Endothelial cell of umbilical vein (primary cell): ENCODE results near the gene TMEM121. TPM values are rescaled to one million over a fixed set of nuclear protein-coding genes. Genes with fewer than 3 reads are reported as not detected.

Source experiments
- BruUV-seq: library from RNA; stranded (reverse); fragments of 400-500 nt; replicated peaks from 2 replicates; lab custom pipeline; 2021; lab: Mats Ljungman, UMichigan
- CTCF ChIA-PET: fragments of 300-600, 350-600 bp; sonication (Branson Sonifier 250); formaldehyde crosslinking; loops from one replicate; lab custom pipeline; 2021; ENCODE audit warnings: antibody characterized with exemption, inconsistent platforms; lab: Charles Lee
- POLR2A ChIA-PET: fragments of 300-600, 350-600 bp; sonication (Branson Sonifier 250); formaldehyde crosslinking; loops from one replicate; lab custom pipeline; 2021; ENCODE audit warnings: antibody characterized with exemption, inconsistent platforms; lab: Charles Lee
- DNase-seq: peaks from one replicate; pipeline ENCODE4 v3.0.0-alpha.2; 2011; ENCODE audit warnings: low read depth, low spot score
- FAIRE-seq: peaks from 2 replicates; lab custom pipeline; 2011; peaks lifted over from hg19 to GRCh38; lab: Jason Lieb, UNC
- H2AFZ ChIP-seq: 2 replicates; pipeline ENCODE4 v1.6.0; 2012; ENCODE audit warnings: low read depth, low read length, control low read depth, inconsistent platforms
- H3K27ac ChIP-seq: 2 replicates; pipeline ENCODE4 v1.5.1; 2011; ENCODE audit warnings: low read depth, mild to moderate bottlenecking, control low read depth, low read length, moderate library complexity; ENCODE audit not compliant: insufficient read depth
- H3K27me3 ChIP-seq, 2 experiments: 2 replicates each; pipeline versions ENCODE4 v1.6.0 to v1.6.1; 2011; ENCODE audit warnings: low read length in 2 of 2, mixed read lengths in 1 of 2; ENCODE audit not compliant: control insufficient read depth in 2 of 2, insufficient read depth in 2 of 2
- H3K36me3 ChIP-seq, 2 experiments: 2 replicates in 1 of 2; 3 replicates in 1 of 2; pipeline ENCODE4 v1.5.1; 2011; ENCODE audit warnings: low read length in 2 of 2, mild to moderate bottlenecking in 1 of 2, moderate library complexity in 1 of 2; ENCODE audit not compliant: control insufficient read depth in 2 of 2, insufficient read depth in 2 of 2; ENCODE audit errors: extremely low read depth in 1 of 2
- H3K4me1 ChIP-seq: 3 replicates; pipeline ENCODE4 v1.5.1; 2011; ENCODE audit warnings: mild to moderate bottlenecking, low read length; ENCODE audit not compliant: control insufficient read depth, insufficient read depth; ENCODE audit errors: extremely low read depth
- H3K4me2 ChIP-seq: 2 replicates; pipeline ENCODE4 v1.6.1; 2011; ENCODE audit warnings: low read length, control low read depth, mixed read lengths; ENCODE audit not compliant: insufficient read depth
- H3K4me3 ChIP-seq, 3 experiments: fragments of 200-600 bp in 1 of 3; sonication (generic), shearing (Covaris generic) in 1 of 3; replicated peaks in 1 of 3; 2 replicates each; pipeline ENCODE4 v1.5.1; 2011 to 2016; ENCODE audit warnings: control low read depth in 3 of 3, low read length in 3 of 3, mild to moderate bottlenecking in 2 of 3, inconsistent platforms in 1 of 3, low read depth in 1 of 3, moderate library complexity in 1 of 3; ENCODE audit not compliant: insufficient read depth in 1 of 3
- H3K79me2 ChIP-seq: 2 replicates; pipeline ENCODE4 v1.6.0; 2012; ENCODE audit warnings: low read length, inconsistent platforms; ENCODE audit not compliant: control insufficient read depth, insufficient read depth
- H3K9ac ChIP-seq: replicated peaks from 2 replicates; pipeline ENCODE3; 2011; ENCODE audit warnings: low read length, control low read depth; ENCODE audit not compliant: insufficient read depth; ENCODE audit errors: extremely low read depth
- H3K9me1 ChIP-seq: replicated peaks from 3 replicates; pipeline ENCODE4 v1.6.0; 2011; ENCODE audit warnings: mild to moderate bottlenecking, low read length; ENCODE audit not compliant: control insufficient read depth, insufficient read depth; ENCODE audit errors: extremely low read depth
- H3K9me3 ChIP-seq: replicated peaks from 2 replicates; pipeline ENCODE4 v1.5.1; 2012; ENCODE audit warnings: low read length, inconsistent platforms; ENCODE audit not compliant: control insufficient read depth, insufficient read depth
- H4K20me1 ChIP-seq: replicated peaks from 2 replicates; pipeline ENCODE3; 2011; ENCODE audit warnings: mild to moderate bottlenecking, low read length; ENCODE audit not compliant: control insufficient read depth, insufficient read depth; ENCODE audit errors: extremely low read depth
- CTCF ChIP-seq, 2 donors: IDR thresholded peaks; 1 replicate in 1 of 2; 2 replicates in 1 of 2; pipeline ENCODE4 v1.5.1; 2011; ENCODE audit warnings: low read length in 2 of 2, mild to moderate bottlenecking in 2 of 2, moderate library complexity in 2 of 2, control low read depth in 1 of 2, inconsistent platforms in 1 of 2, low read depth in 1 of 2; ENCODE audit not compliant: insufficient read depth in 1 of 2; ENCODE audit errors: extremely low read depth in 1 of 2
- EZH2 ChIP-seq: IDR thresholded peaks from 2 replicates; pipeline ENCODE4 v1.6.1; 2012; ENCODE audit warnings: borderline replicate concordance, low read depth, mild to moderate bottlenecking, moderate library complexity, low read length, inconsistent platforms; ENCODE audit not compliant: severe bottlenecking
- FOS ChIP-seq: IDR thresholded peaks from 2 replicates; pipeline ENCODE4 v1.6.1; 2011; ENCODE audit warnings: mild to moderate bottlenecking, low read length, moderate library complexity, borderline replicate concordance; ENCODE audit not compliant: insufficient read depth
- GATA2 ChIP-seq: IDR thresholded peaks from 2 replicates; pipeline ENCODE4 v1.7.0; 2011; ENCODE audit warnings: low read depth, mild to moderate bottlenecking, moderate library complexity, mixed read lengths, low read length; ENCODE audit not compliant: insufficient read length, insufficient read depth
- JUN ChIP-seq: IDR thresholded peaks from 2 replicates; pipeline ENCODE4 v1.6.1; 2011; ENCODE audit warnings: borderline replicate concordance, low read depth; ENCODE audit not compliant: insufficient read length, insufficient read depth
- MAX ChIP-seq: IDR thresholded peaks from 2 replicates; pipeline ENCODE4 v1.6.1; 2011; ENCODE audit not compliant: insufficient read depth, insufficient read length
- MYC ChIP-seq: IDR thresholded peaks from one replicate; pipeline ENCODE4 v1.6.1; 2011; ENCODE audit warnings: mild to moderate bottlenecking, low read depth, low read length
- POLR2A ChIP-seq: IDR thresholded peaks from 2 replicates; pipeline ENCODE4 v1.6.1; 2012; ENCODE audit warnings: low read depth, mild to moderate bottlenecking, control low read depth, low read length
- POLR2AphosphoS5 ChIP-seq: IDR thresholded peaks from 2 replicates; pipeline ENCODE4 v1.6.1; 2012; ENCODE audit warnings: low read depth, mild to moderate bottlenecking, control low read depth, low read length, moderate library complexity; ENCODE audit not compliant: insufficient read depth
- dilution Hi-C: fragments of 300-500 bp; cut with MboI; formaldehyde crosslinking; loops from one replicate; pipeline ENCODE4 v1.15.0; 2019; ENCODE audit warnings: low sequenced_read_pairs; ENCODE audit not compliant: extremely low pct_ligation_motif_present
- intact Hi-C: fragments of 100-400 bp; cut with micrococcal nuclease; formaldehyde crosslinking; loops from one replicate; pipeline ENCODE4 v1.10.0; 2022
- polyA plus RNA-seq, 4 experiments: library from polyadenylated mRNA; depleted of rRNA in 3 of 4; stranded (reverse) in 3 of 4; unstranded in 1 of 4; fragments of >200 nt; gene quantifications; 2 replicates each; pipeline versions ENCODE4 v1.2.1 to v1.2.3, GENCODE V29; 2011 to 2012; ENCODE audit warnings: missing spikeins in 1 of 4
- total RNA-seq: library from RNA; stranded (reverse); gene quantifications from 2 replicates; pipeline ENCODE4 v1.2.3, GENCODE V29; 2021

The TMEM121 gene
- total and polyA plus RNA-seq, 2 donors (not counting 3 experiments of a cell fraction or from before 2014, with no cell fraction given) = 4.8 to 7.7 TPM

GRCh38 chr14:105489542-105490266, 36.7 kb upstream of the TMEM121 start:
- Histone ChIP-seq H3K27me3 (peaks cover 0 to 12% of the 10 kb centered on the region in 2 experiments), H3K79me2 (peaks cover 3% of the 10 kb centered on the region), H3K4me1 (peaks cover 2% of the 10 kb centered on the region), H3K9ac (peak overlapping the region; percentile 84), H4K20me1 (no peaks in the 10 kb centered on the region), H3K4me2 (peak overlapping the region; percentile 75), H3K4me3 (peak overlapping the region; percentile 46 to 67 (median 51)), H3K36me3 (no peaks in the 10 kb centered on the region), H2AFZ (peak overlapping the region; percentile 84), H3K9me1 (no peaks in the 10 kb centered on the region), H3K9me3 (no peaks in the 10 kb centered on the region), H3K27ac (peak overlapping the region; percentile 82)
- DNase-seq (peak; percentile 85), FAIRE-seq (peak; percentile 87)
- dilution Hi-C loops (no loop called here), intact Hi-C loops (loop anchor here (1.0 to 5.0 kb wide), 10 partner anchors 8 to 812 kb away; partner anchors contain the start of genes BRF1, CRIP2 and TEX22)
- no TSS peak for BruUV-seq
- ChIA-PET CTCF (interaction anchor here (0.5 to 5.1 kb wide), 33 partner anchors 8 to 446 kb away, joined by 3 to 239 read pairs (median 6); partner anchors contain the start of genes BRF1, BTBD6, NUDT14 and PACS2), POLR2A (interaction anchor here (0.7 to 1.4 kb wide), 4 partner anchors 9 to 119 kb away, joined by 3 to 9 read pairs (median 4); no protein-coding TSS in a partner anchor)
- TF ChIP-seq FOS (no peak), EZH2 (peak; percentile 16), CTCF (IDR thresholded peaks at IDR 0.05; ENCODE audit: extremely low read depth in 1 of 2, insufficient read depth in 1 of 2, low read depth in 1 of 2, low read length in 2 of 2) (peak; percentile 59 to 76), GATA2 (no peak), JUN (no peak), POLR2A (no peak), MAX (no peak), MYC (no peak), POLR2AphosphoS5 (no peak)
